Tibial nerve (tissue), 4 donors: ENCODE data around the gene PRR14.

Experiments used
- EP300 ChIP-seq, 2 donors: sonication (generic); formaldehyde crosslinking; IDR thresholded peaks; one replicate each; pipeline ENCODE4 v1.6.1; 2017; ENCODE audit warnings: antibody characterized with exemption in 2 of 2, mild to moderate bottlenecking in 1 of 2
- POLR2A ChIP-seq, 2 donors: fragments of 450-650 bp; IDR thresholded peaks; one replicate each; pipeline ENCODE4 v1.6.1; 2017; ENCODE audit warnings: antibody characterized with exemption in 2 of 2, mild to moderate bottlenecking in 2 of 2, moderate library complexity in 2 of 2
- TF ChIP-seq, protein P1 (sequence below), 5 experiments: fragments of 200-600 bp in 3 of 5; fragments of 450-650 bp in 2 of 5; sonication (generic) in 3 of 5; IDR thresholded peaks; one replicate each; pipeline ENCODE4 v1.5.1; 2016 to 2019; ENCODE audit warnings: antibody characterized with exemption in 5 of 5, mild to moderate bottlenecking in 3 of 5, moderate library complexity in 2 of 5

- TF ChIP-seq, protein P1, sequence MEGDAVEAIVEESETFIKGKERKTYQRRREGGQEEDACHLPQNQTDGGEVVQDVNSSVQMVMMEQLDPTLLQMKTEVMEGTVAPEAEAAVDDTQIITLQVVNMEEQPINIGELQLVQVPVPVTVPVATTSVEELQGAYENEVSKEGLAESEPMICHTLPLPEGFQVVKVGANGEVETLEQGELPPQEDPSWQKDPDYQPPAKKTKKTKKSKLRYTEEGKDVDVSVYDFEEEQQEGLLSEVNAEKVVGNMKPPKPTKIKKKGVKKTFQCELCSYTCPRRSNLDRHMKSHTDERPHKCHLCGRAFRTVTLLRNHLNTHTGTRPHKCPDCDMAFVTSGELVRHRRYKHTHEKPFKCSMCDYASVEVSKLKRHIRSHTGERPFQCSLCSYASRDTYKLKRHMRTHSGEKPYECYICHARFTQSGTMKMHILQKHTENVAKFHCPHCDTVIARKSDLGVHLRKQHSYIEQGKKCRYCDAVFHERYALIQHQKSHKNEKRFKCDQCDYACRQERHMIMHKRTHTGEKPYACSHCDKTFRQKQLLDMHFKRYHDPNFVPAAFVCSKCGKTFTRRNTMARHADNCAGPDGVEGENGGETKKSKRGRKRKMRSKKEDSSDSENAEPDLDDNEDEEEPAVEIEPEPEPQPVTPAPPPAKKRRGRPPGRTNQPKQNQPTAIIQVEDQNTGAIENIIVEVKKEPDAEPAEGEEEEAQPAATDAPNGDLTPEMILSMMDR (IDR thresholded peaks at IDR 0.05), result no peak
- TF ChIP-seq POLR2A (IDR thresholded peaks at IDR 0.05), result no peak
- no peak for TF ChIP-seq EP300 (IDR thresholded peaks at IDR 0.05)
These were observed 9.3 kb upstream of the PRR14 start for GRCh38 chr16:30641378-30641982.
